Loucy (cell line): ENCODE measurements around the gene TWF1.

ENCODE experiments used
- H2AFZ ChIP-seq: fragments of 200-600 bp; sonication (generic); 2 replicates; pipeline ENCODE4 v1.6.0; 2016; ENCODE audit warnings: antibody characterized with exemption, mild to moderate bottlenecking, low read length, moderate library complexity
- H3F3A ChIP-seq: fragments of 200-600 bp; 2 replicates; pipeline ENCODE4 v1.6.0; 2016; ENCODE audit warnings: antibody characterized with exemption, low read depth, mild to moderate bottlenecking
- H3K27me3 ChIP-seq: fragments of 200-600 bp; sonication (generic); 2 replicates; pipeline ENCODE4 v1.6.1; 2014; ENCODE audit warnings: low read length, mild to moderate bottlenecking; ENCODE audit not compliant: insufficient read depth, poor library complexity, severe bottlenecking
- H3K36me3 ChIP-seq: fragments of 200-600 bp; sonication (generic); 2 replicates; pipeline ENCODE4 v1.6.1; 2016; ENCODE audit warnings: low read length; ENCODE audit not compliant: insufficient read depth
- H3K4me1 ChIP-seq: fragments of 200-600 bp; sonication (generic); 2 replicates; pipeline ENCODE4 v1.5.1; 2014; ENCODE audit warnings: low read length, mild to moderate bottlenecking; ENCODE audit not compliant: insufficient read depth, poor library complexity, severe bottlenecking
- H3K4me2 ChIP-seq: fragments of 200-600 bp; sonication (generic); 2 replicates; pipeline ENCODE4 v1.6.0; 2014; ENCODE audit warnings: antibody characterized with exemption, low read length, low read depth, mild to moderate bottlenecking; ENCODE audit not compliant: poor library complexity, severe bottlenecking
- H3K4me3 ChIP-seq: fragments of 200-600 bp; sonication (generic); 2 replicates; pipeline ENCODE4 v1.5.1; 2014; ENCODE audit warnings: low read length, mild to moderate bottlenecking, mixed read lengths; ENCODE audit not compliant: poor library complexity, severe bottlenecking
- H3K79me2 ChIP-seq: fragments of 200-600 bp; sonication (generic); 2 replicates; pipeline ENCODE4 v1.6.1; 2014; ENCODE audit warnings: low read length; ENCODE audit not compliant: insufficient read depth
- H3K9ac ChIP-seq: fragments of 200-600 bp; sonication (generic); 2 replicates; pipeline ENCODE4 v1.6.0; 2014; ENCODE audit warnings: mild to moderate bottlenecking, low read depth, low read length, moderate library complexity; ENCODE audit not compliant: poor library complexity, severe bottlenecking
- H3K9me2 ChIP-seq: fragments of 200-600 bp; sonication (generic); replicated peaks from 2 replicates; pipeline ENCODE4 v1.6.1; 2016; ENCODE audit warnings: low read depth, low read length, mixed read lengths
- H3K9me3 ChIP-seq: fragments of 200-600 bp; sonication (generic); 2 replicates; pipeline ENCODE4 v1.6.1; 2014; ENCODE audit warnings: mild to moderate bottlenecking, antibody characterized with exemption, low read length, low read depth; ENCODE audit not compliant: insufficient read depth
- H4K20me1 ChIP-seq: fragments of 200-600 bp; sonication (generic); 2 replicates; pipeline ENCODE4 v1.6.0; 2014; ENCODE audit warnings: antibody characterized with exemption, low read length, mild to moderate bottlenecking; ENCODE audit not compliant: insufficient read depth, poor library complexity, severe bottlenecking
- EZH2phosphoT487 ChIP-seq: fragments of 200-600 bp; IDR thresholded peaks from 2 replicates; pipeline ENCODE4 v1.6.1; 2018; ENCODE audit warnings: antibody characterized with exemption, mild to moderate bottlenecking, moderate library complexity, borderline replicate concordance
- TF ChIP-seq, protein P1 (sequence below): fragments of 200-600 bp; sonication (generic); conservative IDR thresholded peaks from 2 replicates; pipeline ENCODE4 v1.5.1; 2014; ENCODE audit warnings: mild to moderate bottlenecking, antibody characterized with exemption, low read length

Gene TWF1

DNA sequence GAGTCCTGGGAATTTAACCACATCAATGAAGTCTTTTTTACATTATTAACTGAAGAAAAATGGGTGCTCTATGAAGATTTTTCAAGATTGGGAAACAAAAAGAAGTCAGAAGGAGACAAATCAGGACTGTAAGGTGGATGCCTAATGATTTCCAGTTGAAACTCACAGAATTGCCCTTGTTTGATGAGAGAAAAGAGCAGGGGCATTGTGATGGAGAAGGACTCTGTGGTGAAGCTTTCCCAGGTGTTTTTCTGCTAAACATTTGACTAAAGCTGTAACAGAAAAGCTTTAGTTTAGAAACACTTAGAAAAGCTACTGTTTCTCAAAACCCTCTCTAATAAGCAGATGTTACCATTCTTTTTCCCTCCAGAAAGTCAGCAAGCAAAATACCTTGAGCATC, 41.6 kb downstream of the TWF1 start:
- Histone ChIP-seq H3K36me3 (no peaks in the 10 kb centered on the region), H2AFZ (no peak overlapping the region), H3K4me2 (no peak overlapping the region), H3K9me3 (no peaks in the 10 kb centered on the region), H3F3A (no peaks in the 10 kb centered on the region), H3K9ac (no peak overlapping the region), H4K20me1 (peaks cover 28% of the 10 kb centered on the region), H3K79me2 (peaks cover 28% of the 10 kb centered on the region), H3K4me1 (peaks cover 35% of the 10 kb centered on the region), H3K27me3 (no peaks in the 10 kb centered on the region), H3K9me2 (no peaks in the 10 kb centered on the region), H3K4me3 (no peak overlapping the region)
- TF ChIP-seq, protein P1, sequence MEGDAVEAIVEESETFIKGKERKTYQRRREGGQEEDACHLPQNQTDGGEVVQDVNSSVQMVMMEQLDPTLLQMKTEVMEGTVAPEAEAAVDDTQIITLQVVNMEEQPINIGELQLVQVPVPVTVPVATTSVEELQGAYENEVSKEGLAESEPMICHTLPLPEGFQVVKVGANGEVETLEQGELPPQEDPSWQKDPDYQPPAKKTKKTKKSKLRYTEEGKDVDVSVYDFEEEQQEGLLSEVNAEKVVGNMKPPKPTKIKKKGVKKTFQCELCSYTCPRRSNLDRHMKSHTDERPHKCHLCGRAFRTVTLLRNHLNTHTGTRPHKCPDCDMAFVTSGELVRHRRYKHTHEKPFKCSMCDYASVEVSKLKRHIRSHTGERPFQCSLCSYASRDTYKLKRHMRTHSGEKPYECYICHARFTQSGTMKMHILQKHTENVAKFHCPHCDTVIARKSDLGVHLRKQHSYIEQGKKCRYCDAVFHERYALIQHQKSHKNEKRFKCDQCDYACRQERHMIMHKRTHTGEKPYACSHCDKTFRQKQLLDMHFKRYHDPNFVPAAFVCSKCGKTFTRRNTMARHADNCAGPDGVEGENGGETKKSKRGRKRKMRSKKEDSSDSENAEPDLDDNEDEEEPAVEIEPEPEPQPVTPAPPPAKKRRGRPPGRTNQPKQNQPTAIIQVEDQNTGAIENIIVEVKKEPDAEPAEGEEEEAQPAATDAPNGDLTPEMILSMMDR: no peak
- TF ChIP-seq EZH2phosphoT487: no peak

DNA sequence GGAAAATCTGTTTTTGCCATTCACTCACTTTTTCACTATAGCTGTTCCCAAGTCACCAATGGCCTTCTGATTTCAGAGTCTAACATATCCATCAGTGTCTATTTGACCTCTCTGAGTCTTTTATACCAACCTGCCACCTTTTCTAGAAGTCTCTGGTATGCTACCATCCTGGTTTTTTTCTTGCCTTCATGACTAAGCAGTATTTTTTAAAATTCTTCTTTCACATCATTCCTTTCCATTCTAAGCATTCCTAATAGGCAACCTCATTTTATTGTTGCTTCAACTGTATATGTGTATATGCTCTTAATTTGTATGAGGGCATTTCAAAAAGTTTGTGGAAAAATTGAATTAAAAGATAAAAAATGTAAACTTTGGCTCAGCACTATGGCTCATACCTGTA, 42.3 kb downstream of the TWF1 start:
- H3K4me2 ChIP-seq: no peak overlapping the region
- H3K27me3 ChIP-seq: no peaks in the 10 kb centered on the region
- no peak overlapping the region for H3K4me3 ChIP-seq
- H4K20me1 ChIP-seq: peaks cover 28% of the 10 kb centered on the region
- TF ChIP-seq, protein P1: no peak
- no peak for TF ChIP-seq EZH2phosphoT487
- H3K9me2 ChIP-seq: no peaks in the 10 kb centered on the region
- H3K9me3 ChIP-seq: no peaks in the 10 kb centered on the region
- peaks cover 35% of the 10 kb centered on the region for H3K4me1 ChIP-seq
- no peaks in the 10 kb centered on the region for H3K36me3 ChIP-seq
- no peak overlapping the region for H3K9ac ChIP-seq
- peaks cover 36% of the 10 kb centered on the region for H3K79me2 ChIP-seq
- H2AFZ ChIP-seq: no peak overlapping the region
- H3F3A ChIP-seq: no peaks in the 10 kb centered on the region

DNA sequence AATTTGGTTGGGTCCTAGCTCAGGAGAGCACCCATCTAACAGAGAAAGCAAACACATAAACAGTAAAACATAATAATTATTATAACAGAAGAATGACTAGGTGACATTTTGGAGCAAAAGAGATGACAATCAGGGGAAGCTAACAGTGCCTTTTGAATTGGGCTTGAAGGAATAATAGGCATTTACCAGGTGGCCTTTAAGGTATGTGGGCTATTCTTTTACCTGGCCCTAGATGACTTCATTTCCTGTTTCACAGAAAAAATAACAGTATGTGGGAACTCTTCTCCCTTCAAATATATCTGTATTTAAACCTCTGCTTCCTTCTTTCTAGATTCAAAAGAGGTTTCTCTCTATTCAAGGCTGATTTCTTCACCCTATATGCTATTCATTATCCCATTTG, 43.5 kb downstream of the TWF1 start:
- Histone ChIP-seq H3K9me2 (no peaks in the 10 kb centered on the region), H3K27me3 (no peaks in the 10 kb centered on the region), H3K4me1 (peaks cover 40% of the 10 kb centered on the region), H3K4me3 (peak overlapping the region; percentile 97), H2AFZ (no peak overlapping the region), H3F3A (no peaks in the 10 kb centered on the region), H3K4me2 (peak overlapping the region; percentile 96), H3K9me3 (no peaks in the 10 kb centered on the region), H3K9ac (peak overlapping the region; percentile 88), H3K79me2 (peaks cover 44% of the 10 kb centered on the region), H3K36me3 (no peaks in the 10 kb centered on the region), H4K20me1 (peaks cover 28% of the 10 kb centered on the region)
- TF ChIP-seq, protein P1: no peak
- no peak for TF ChIP-seq EZH2phosphoT487
